ENCODE results near the gene SLC35D2. TPM values are rescaled to one million over a fixed set of nuclear protein-coding genes. Genes with fewer than 3 reads are reported as not detected.
"Not testable (repeated sequence)": the region's sequence is repeated elsewhere in the genome, so short reads cannot be mapped to it uniquely, and the experiment has no call there.

The SLC35D2 gene
- total RNA-seq, 1 donor from 2014 or later = 24.4 TPM

DNA sequence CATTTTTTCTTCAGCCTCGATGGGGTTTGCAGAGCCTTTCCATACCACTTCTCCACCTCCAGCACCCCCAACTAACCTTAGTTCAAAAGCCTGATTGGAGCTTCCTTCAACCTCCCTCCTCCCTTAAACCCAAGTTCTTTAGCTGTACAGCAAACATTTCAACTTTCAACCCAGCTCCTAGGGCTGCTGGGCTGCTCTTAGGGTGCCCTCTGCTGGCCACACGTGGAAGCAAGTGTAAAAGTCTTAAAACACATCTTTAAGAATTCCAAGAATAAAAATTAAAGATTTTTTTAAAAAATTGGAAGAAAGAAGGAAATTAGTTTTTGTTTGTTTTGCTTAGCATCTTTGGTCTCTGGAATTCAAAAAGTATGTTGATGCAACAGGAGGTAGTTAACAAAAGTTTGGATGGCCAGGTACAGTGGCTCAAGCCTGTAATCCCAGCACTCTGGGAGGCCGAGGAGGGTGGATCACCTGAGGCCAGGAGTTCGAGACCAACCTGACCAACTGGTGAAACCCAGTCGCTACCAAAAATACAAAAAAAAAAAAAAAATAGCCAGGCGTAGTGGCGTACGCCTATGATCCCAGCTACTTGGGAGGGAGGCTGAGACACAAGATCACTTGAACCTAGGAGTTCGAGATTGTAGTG lies 66.1 kb downstream of the SLC35D2 start:
- peak; percentile 69 to 71 for DNase-seq (ENCODE audit: low read depth in 2 of 2)

DNA sequence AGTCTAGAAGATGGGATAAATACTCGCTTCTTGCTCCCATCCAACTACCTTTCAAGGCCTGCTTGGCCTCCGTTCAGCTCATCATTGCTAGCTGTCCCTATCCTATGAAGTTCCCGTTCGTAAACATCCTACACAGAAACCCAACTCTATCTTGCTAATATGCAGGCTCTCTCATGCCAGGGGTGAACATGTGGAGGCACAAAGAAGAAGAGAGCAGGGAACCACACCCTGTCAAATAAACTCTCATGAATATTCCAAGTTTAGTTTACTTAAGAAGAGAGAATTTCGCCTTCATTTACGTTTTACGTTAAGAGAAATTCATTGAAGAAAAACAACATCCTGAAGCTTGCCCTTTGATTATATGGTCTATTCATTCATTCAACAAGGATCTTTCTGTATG lies 73.7 kb downstream of the SLC35D2 start:
- no peak for DNase-seq (ENCODE audit: low read depth in 2 of 2)

DNA sequence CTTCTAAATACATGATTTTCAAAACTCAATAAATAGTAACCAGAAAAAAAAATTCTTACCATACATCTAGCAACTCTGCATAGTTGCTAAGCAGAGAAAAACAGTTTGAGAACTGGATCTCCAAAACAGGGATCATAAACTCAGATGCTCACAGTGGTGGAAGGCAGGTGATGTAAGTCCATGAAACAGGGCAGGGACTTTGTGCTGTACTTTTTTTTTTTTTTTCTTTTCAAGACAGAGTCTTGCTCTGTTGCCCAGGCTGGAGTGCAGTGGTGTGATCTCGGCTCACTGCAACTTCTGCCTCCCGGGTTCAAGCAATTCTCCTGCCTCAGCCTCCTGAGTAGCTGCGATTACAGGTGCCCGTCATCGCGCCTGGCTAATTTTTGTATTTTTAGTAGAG lies 76.6 kb downstream of the SLC35D2 start:
- DNase-seq (ENCODE audit: low read depth in 2 of 2) = not testable (repeated sequence)

- no peak for DNase-seq (ENCODE audit: low read depth in 2 of 2)
These were observed 78.3 kb downstream of the SLC35D2 start for GRCh38 chr9:96305171-96305570.

DNA sequence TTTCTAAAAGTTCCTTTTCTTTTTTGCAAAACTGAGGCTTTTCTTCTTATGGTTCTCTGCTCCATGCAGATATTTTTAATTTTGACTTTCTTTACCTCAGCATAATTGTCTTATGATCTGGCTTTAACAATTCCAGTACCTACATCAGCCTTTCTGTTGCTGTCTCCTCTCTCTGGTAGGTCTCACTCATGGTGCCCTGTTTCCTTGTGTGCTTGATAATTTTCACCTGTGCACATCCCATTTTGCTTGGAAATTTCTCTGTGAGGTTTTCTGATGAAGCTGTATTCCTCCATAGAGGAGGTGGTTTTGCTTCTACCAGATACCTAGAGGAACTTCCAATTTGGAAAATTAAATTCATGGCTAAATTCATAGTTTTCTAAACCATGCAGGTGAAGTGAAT lies 79.3 kb downstream of the SLC35D2 start:
- no peak for DNase-seq (ENCODE audit: low read depth in 2 of 2)

- DNase-seq (ENCODE audit: low read depth in 2 of 2) = no peak
These were observed 81.5 kb downstream of the SLC35D2 start, which contains the start of gene HSD17B3 for GRCh38 chr9:96302021-96302420. TSS of gene HSD17B3 (minus strand) at chr9:96302176. CDS start at chr9:96302104, 72 bp downstream.

DNA sequence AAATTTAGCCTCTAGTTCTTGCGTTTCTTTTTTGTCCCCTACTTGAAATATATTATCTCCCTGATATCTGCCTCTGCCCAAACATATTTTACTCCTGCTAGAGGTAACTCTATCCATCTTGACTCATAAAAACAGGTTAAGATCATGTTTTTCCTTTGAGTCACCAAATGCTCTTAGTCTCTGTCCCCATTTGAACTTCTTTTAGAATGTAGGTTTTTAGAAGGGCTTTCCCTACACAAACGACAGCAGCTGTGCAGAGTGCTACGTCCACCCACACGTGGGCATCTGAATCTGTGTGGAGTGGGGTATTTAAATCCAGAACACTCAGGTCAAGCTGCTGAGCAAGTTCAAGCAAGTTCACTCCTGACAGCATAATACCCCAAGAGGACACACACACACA lies 83.7 kb downstream of the SLC35D2 start:
- no peak for DNase-seq (ENCODE audit: low read depth in 2 of 2)

- DNase-seq (ENCODE audit: low read depth in 2 of 2) = no peak
These were observed 89.4 kb downstream of the SLC35D2 start for GRCh38 chr9:96294159-96294545.

- peak in 1 of 2 donors; percentile 31 for DNase-seq (ENCODE audit: low read depth in 2 of 2)
These were observed 89.9 kb downstream of the SLC35D2 start for GRCh38 chr9:96293498-96294158.

DNA sequence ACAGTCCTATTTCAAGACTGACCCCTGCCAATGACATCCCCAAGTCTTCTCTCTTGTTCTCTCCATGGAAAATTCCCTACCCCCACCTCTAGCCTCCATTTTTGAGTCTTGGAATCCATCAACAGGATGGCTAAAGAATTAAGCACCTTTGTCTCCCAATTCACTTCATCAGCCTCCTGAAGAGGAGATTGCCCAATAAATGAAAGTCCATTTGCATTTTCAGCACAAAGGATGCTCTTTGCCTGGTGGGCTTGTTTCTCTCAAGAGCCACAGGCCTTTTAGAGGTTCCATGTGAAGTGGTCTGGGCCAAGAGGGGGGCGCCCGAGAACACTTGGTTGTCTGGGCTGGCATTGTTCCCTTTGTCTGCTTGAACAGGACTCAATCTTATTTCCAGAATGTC lies 94.1 kb downstream of the SLC35D2 start:
- no peak for DNase-seq (ENCODE audit: low read depth in 2 of 2)

DNA sequence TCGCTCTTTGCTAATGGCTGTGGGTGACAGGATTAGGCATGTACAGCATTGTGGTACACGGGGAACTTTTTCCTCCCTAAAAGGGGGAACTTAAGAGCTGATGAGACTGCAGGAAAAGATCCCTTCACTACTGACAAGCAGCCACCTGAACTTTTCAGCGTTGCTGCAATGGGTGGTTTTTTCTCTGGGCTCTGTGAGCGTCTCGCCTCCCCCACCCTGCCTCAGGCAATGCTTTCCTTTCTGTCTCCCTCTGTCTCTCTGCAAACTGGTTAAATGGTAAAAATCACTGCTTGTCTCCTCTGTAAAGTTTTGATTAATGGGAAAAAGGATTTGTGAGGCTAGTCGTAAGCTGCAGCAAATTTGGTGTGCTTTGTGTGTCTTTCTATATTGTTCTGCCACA lies 101.9 kb downstream of the SLC35D2 start:
- DNase-seq (ENCODE audit: low read depth in 2 of 2) = no peak

DNA sequence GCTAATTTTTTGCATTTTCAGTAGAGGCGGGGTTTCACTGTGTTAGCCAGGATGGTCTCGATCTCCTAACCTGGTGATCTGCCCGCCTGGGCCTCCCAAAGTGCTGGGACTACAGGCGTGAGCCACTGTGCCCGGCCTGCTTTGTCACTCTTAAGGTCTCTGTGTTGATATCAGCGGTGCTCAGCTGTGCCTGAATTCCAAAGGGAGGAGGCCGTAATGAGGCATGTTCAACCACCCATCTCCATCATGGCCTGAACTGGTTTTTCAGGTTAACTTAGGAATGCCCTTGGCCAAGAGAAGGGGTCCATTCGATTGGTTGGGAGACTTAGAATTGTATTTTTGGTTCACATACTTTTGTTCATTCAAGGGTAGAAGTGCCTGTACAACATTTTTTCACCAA lies 103.6 kb downstream of the SLC35D2 start:
- no peak for DNase-seq (ENCODE audit: low read depth in 2 of 2)

DNA sequence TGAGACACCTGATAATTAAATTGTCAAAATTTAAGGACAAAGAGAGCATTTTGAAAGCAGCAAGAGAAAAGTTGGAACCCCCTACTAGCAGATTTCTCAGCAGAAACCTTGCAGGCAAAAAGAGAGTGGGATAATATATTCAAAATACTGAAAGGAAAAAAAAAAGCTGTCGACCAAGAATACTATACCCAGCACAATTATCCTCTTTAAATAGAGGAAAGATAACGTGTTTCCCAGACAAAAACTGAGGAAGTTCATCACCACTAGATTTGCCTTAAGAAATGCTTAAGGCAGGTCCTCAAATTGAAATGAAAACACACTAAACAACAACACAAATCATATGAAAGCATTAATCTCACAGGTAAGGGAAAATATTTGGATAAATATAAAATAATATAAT lies 108.6 kb downstream of the SLC35D2 start:
- DNase-seq (ENCODE audit: low read depth in 2 of 2) = no peak

Other genes with a start within 250 kb of the SLC35D2 start
- gene HSD17B3, start 81.5 kb downstream of the SLC35D2 start, total RNA-seq = not detected in 2 replicates
- gene ZNF367, start 34.7 kb upstream of the SLC35D2 start, total RNA-seq = 2.4 and 3.5 TPM in 2 replicates
- gene HABP4, start 66.5 kb upstream of the SLC35D2 start, total RNA-seq = 5.7 and 6.9 TPM in 2 replicates
- 4.8 and 7.5 TPM in 2 replicates for gene CDC14B, start 236.1 kb upstream of the SLC35D2 start, total RNA-seq